A673 (cell line): ENCODE results near the gene UPF3B. TPM values are rescaled to one million over a fixed set of nuclear protein-coding genes. Genes with fewer than 3 reads are reported as not detected.

Source experiments
- Bru-seq: library from RNA; stranded (reverse); fragments of 400-500 nt; gene quantifications from one replicate; lab custom pipeline; 2021; lab: Mats Ljungman, UMichigan
- BruChase-seq, 2 experiments: library from RNA; stranded (reverse); fragments of 400-500 nt; gene quantifications; one replicate each; lab custom pipeline; 2021; lab: Mats Ljungman, UMichigan
- BruUV-seq: library from RNA; stranded (reverse); fragments of 400-500 nt; replicated peaks from 2 replicates; lab custom pipeline; 2021; lab: Mats Ljungman, UMichigan
- CTCF ChIA-PET: fragments of 300-600 bp; sonication (Branson Sonifier 250); formaldehyde crosslinking; loops from one replicate; lab custom pipeline; 2022; ENCODE audit warnings: antibody characterized with exemption; lab: Charles Lee
- POLR2A ChIA-PET: fragments of 300-600 bp; sonication (Branson Sonifier 250); formaldehyde crosslinking; loops from one replicate; lab custom pipeline; 2022; ENCODE audit warnings: antibody characterized with exemption; ENCODE audit not compliant: low non-redundant PET; lab: Charles Lee
- DNase-seq: peaks from one replicate; pipeline ENCODE4 v3.0.0-alpha.2; 2015; ENCODE audit warnings: low spot score
- H3K27ac ChIP-seq: fragments of 200-600 bp; sonication (generic); 2 replicates; pipeline ENCODE4 v1.5.1; 2016; ENCODE audit warnings: mixed run types, low read depth, mild to moderate bottlenecking, mixed read lengths, antibody characterized with exemption, low read length; ENCODE audit not compliant: poor library complexity, severe bottlenecking
- H3K27me3 ChIP-seq: fragments of 200-600 bp; sonication (generic); replicated peaks from 2 replicates; pipeline ENCODE4 v1.6.1; 2017; ENCODE audit warnings: mixed run types, low read depth, mild to moderate bottlenecking, mixed read lengths, antibody characterized with exemption, low read length; ENCODE audit not compliant: insufficient read depth, poor library complexity
- H3K36me3 ChIP-seq: fragments of 200-600 bp; sonication (generic); 2 replicates; pipeline ENCODE4 v1.6.1; 2016; ENCODE audit warnings: mixed run types, mild to moderate bottlenecking, mixed read lengths, antibody characterized with exemption, low read length; ENCODE audit not compliant: insufficient read depth, poor library complexity, severe bottlenecking
- H3K4me1 ChIP-seq: fragments of 200-600 bp; sonication (generic); 2 replicates; pipeline ENCODE4 v1.6.1; 2017; ENCODE audit warnings: mixed run types, mild to moderate bottlenecking, mixed read lengths, antibody characterized with exemption, low read length; ENCODE audit not compliant: insufficient read depth, poor library complexity, severe bottlenecking
- H3K4me3 ChIP-seq: fragments of 200-600 bp; sonication (generic); 2 replicates; pipeline ENCODE4 v1.5.1; 2016; ENCODE audit warnings: low read depth, mixed run types, mild to moderate bottlenecking, mixed read lengths, low read length; ENCODE audit not compliant: poor library complexity, severe bottlenecking
- H3K9me3 ChIP-seq: fragments of 200-600 bp; sonication (generic); 2 replicates; pipeline ENCODE4 v1.6.1; 2016; ENCODE audit warnings: mixed run types, low read depth, mild to moderate bottlenecking, mixed read lengths, antibody characterized with exemption, low read length; ENCODE audit not compliant: poor library complexity, severe bottlenecking
- CTCF ChIP-seq: fragments of 300-800, 200-600 bp; sonication (generic); conservative IDR thresholded peaks from 2 replicates; pipeline ENCODE4 v1.5.1; 2017; ENCODE audit warnings: low read depth, mild to moderate bottlenecking, antibody characterized with exemption, low read length, moderate library complexity, mixed read lengths
- EZH2 ChIP-seq: fragments of 200-600 bp; sonication (generic); IDR thresholded peaks from 2 replicates; pipeline ENCODE4 v1.6.1; 2017; ENCODE audit warnings: borderline replicate concordance, low read depth, mild to moderate bottlenecking, mixed read lengths, antibody characterized with exemption, low read length; ENCODE audit not compliant: poor library complexity, severe bottlenecking
- intact Hi-C: fragments of 100-400 bp; cut with micrococcal nuclease; formaldehyde crosslinking; loops from one replicate; pipeline ENCODE4 v1.10.0; 2022; ENCODE audit not compliant: unreplicated experiment
- long read RNA-seq: library from polyadenylated mRNA; stranded (forward); transcript quantifications from one replicate; pipeline ENCODE4 v2.0.0, GENCODE V29; 2022
- total RNA-seq: library from RNA; stranded (reverse); gene quantifications from 2 replicates; pipeline ENCODE4 v1.2.3, GENCODE V29; 2021

The UPF3B gene
- 22.6 and 23.4 TPM in 2 replicates for total RNA-seq
- percentile 83 among the genes with signal in this experiment for Bru-seq, nascent RNA
- percentile 90 among the genes with signal in this experiment for BruChase-seq, experiment 1, labeled RNA remaining after a 2-hour chase
- percentile 93 among the genes with signal in this experiment for BruChase-seq, experiment 2, labeled RNA remaining after a 6-hour chase
- long read RNA-seq, transcript UPF3B-202 (10 exons, 2,335 nt), result major isoform, 46 of 71 reads
- long read RNA-seq, partial matches to known transcripts, result 9 of 71 reads
- long read RNA-seq, other reads (novel, unspliced or antisense), result 14 of 71 reads

GRCh38 chrX:119852382-119853353, at the start of gene UPF3B:
TSS of gene UPF3B (minus strand) at chrX:119852963. CDS start at chrX:119852928, 35 bp downstream.
- BruUV-seq, result no TSS peak
- peaks cover 19% of the 10 kb centered on the region for H3K36me3 ChIP-seq
- intact Hi-C loops, result loop anchor here (1.0 kb wide), 1 partner anchor 19 kb away; the partner anchor contains the start of genes NDUFA1 and RNF113A
- ChIA-PET CTCF (interaction anchor here (0.5 kb wide), 1 partner anchor 456 kb away, joined by 4 read pairs; no protein-coding TSS in a partner anchor), POLR2A (interaction anchor here (0.6 kb wide), 1 partner anchor 12 kb away, joined by 4 read pairs; no protein-coding TSS in a partner anchor)
- no peaks in the 10 kb centered on the region for H3K9me3 ChIP-seq
- H3K27ac ChIP-seq, result peak within 1 kb of the TSS; percentile 85
- H3K4me3 ChIP-seq, result peak within 1 kb of the TSS; percentile 70
- DNase-seq, result peak; percentile 98
- H3K27me3 ChIP-seq, result no peaks in the 10 kb centered on the region
- H3K4me1 ChIP-seq, result peaks cover 7% of the 10 kb centered on the region
- TF ChIP-seq CTCF (no peak), EZH2 (no peak)

GRCh38 chrX:119900976-119901375, 48.2 kb upstream of the UPF3B start:
- no TSS peak for BruUV-seq
- intact Hi-C loops, result no loop called here
- no peak for DNase-seq
- Histone ChIP-seq H3K4me3 (no peak overlapping the region), H3K4me1 (no peaks in the 10 kb centered on the region), H3K36me3 (no peaks in the 10 kb centered on the region), H3K27ac (no peak overlapping the region), H3K27me3 (no peaks in the 10 kb centered on the region), H3K9me3 (no peaks in the 10 kb centered on the region)
- ChIA-PET POLR2A (no interaction called here), CTCF (no interaction called here)
- no peak for TF ChIP-seq EZH2
- TF ChIP-seq CTCF, result no peak

GRCh38 chrX:119899125-119899524, 46.4 kb upstream of the UPF3B start:
- no peak overlapping the region for H3K4me3 ChIP-seq
- TF ChIP-seq EZH2, result no peak
- TF ChIP-seq CTCF, result no peak
- no peak overlapping the region for H3K27ac ChIP-seq
- H3K9me3 ChIP-seq, result no peaks in the 10 kb centered on the region
- H3K4me1 ChIP-seq, result no peaks in the 10 kb centered on the region
- intact Hi-C loops, result no loop called here
- ChIA-PET CTCF (no interaction called here), POLR2A (interaction anchor here (0.5 to 1.0 kb wide), 2 partner anchors 108 to 131 kb away, joined by 3 read pairs; partner anchors contain the start of gene RPL39)
- H3K36me3 ChIP-seq, result no peaks in the 10 kb centered on the region
- DNase-seq, result no peak
- no peaks in the 10 kb centered on the region for H3K27me3 ChIP-seq
- BruUV-seq, result no TSS peak
